ENCODE results near the gene GNAI2.

DNA sequence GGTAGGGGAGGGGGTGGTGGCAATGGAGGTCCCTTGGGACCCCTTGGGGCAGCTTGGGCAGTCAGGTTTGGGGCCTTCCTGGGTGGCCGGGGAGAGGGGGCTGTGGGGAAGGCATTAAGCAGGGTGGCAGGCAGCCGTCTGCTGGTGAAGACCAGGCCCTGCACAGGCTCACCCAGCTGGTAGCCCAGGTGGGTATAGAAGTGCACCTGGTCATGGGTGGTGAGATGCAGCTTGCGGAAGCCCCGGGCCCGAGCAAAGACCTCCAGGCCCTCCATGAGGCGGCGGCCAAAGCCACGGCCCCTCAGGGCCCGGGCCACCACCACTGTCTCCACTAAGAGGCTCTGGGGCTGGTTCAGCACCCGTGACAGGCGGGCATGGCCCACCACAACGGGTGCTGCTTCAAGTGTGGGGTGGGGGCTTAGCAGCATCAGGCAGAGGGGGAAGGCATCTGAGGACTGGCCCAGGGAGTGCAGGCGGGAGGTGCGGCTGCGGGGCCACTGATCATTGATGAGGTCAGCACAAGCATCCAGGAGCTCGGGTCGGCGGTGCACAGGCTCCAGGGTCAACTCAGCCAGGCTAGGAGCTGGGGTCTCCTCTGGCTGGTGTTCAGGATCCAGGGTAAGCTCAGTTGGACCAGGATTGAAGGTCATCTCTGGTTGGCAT, 60.8 kb downstream of the GNAI2 start:
- TF ChIP-seq, protein P1, sequence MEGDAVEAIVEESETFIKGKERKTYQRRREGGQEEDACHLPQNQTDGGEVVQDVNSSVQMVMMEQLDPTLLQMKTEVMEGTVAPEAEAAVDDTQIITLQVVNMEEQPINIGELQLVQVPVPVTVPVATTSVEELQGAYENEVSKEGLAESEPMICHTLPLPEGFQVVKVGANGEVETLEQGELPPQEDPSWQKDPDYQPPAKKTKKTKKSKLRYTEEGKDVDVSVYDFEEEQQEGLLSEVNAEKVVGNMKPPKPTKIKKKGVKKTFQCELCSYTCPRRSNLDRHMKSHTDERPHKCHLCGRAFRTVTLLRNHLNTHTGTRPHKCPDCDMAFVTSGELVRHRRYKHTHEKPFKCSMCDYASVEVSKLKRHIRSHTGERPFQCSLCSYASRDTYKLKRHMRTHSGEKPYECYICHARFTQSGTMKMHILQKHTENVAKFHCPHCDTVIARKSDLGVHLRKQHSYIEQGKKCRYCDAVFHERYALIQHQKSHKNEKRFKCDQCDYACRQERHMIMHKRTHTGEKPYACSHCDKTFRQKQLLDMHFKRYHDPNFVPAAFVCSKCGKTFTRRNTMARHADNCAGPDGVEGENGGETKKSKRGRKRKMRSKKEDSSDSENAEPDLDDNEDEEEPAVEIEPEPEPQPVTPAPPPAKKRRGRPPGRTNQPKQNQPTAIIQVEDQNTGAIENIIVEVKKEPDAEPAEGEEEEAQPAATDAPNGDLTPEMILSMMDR (IDR thresholded peaks at IDR 0.05), result no peak
- no peak for TF ChIP-seq ZFX (IDR thresholded peaks at IDR 0.05; ENCODE audit: borderline replicate concordance)
